Endothelial cell of umbilical vein (primary cell): ENCODE results near the gene USH2A. TPM values are rescaled to one million over a fixed set of nuclear protein-coding genes. Genes with fewer than 3 reads are reported as not detected.

Experiments
- BruUV-seq: library from RNA; stranded (reverse); fragments of 400-500 nt; replicated peaks from 2 replicates; lab custom pipeline; 2021; lab: Mats Ljungman, UMichigan
- CTCF ChIA-PET: fragments of 300-600, 350-600 bp; sonication (Branson Sonifier 250); formaldehyde crosslinking; loops from one replicate; lab custom pipeline; 2021; ENCODE audit warnings: antibody characterized with exemption, inconsistent platforms; lab: Charles Lee
- POLR2A ChIA-PET: fragments of 300-600, 350-600 bp; sonication (Branson Sonifier 250); formaldehyde crosslinking; loops from one replicate; lab custom pipeline; 2021; ENCODE audit warnings: antibody characterized with exemption, inconsistent platforms; lab: Charles Lee
- DNase-seq: peaks from one replicate; pipeline ENCODE4 v3.0.0-alpha.2; 2011; ENCODE audit warnings: low read depth, low spot score
- FAIRE-seq: peaks from 2 replicates; lab custom pipeline; 2011; peaks lifted over from hg19 to GRCh38; lab: Jason Lieb, UNC
- H2AFZ ChIP-seq: 2 replicates; pipeline ENCODE4 v1.6.0; 2012; ENCODE audit warnings: low read depth, low read length, control low read depth, inconsistent platforms
- H3K27ac ChIP-seq: 2 replicates; pipeline ENCODE4 v1.5.1; 2011; ENCODE audit warnings: low read depth, mild to moderate bottlenecking, control low read depth, low read length, moderate library complexity; ENCODE audit not compliant: insufficient read depth
- H3K27me3 ChIP-seq, 2 experiments: 2 replicates each; pipeline versions ENCODE4 v1.6.0 to v1.6.1; 2011; ENCODE audit warnings: low read length in 2 of 2, mixed read lengths in 1 of 2; ENCODE audit not compliant: control insufficient read depth in 2 of 2, insufficient read depth in 2 of 2
- H3K36me3 ChIP-seq, 2 experiments: 2 replicates in 1 of 2; 3 replicates in 1 of 2; pipeline ENCODE4 v1.5.1; 2011; ENCODE audit warnings: low read length in 2 of 2, mild to moderate bottlenecking in 1 of 2, moderate library complexity in 1 of 2; ENCODE audit not compliant: control insufficient read depth in 2 of 2, insufficient read depth in 2 of 2; ENCODE audit errors: extremely low read depth in 1 of 2
- H3K4me1 ChIP-seq: 3 replicates; pipeline ENCODE4 v1.5.1; 2011; ENCODE audit warnings: mild to moderate bottlenecking, low read length; ENCODE audit not compliant: control insufficient read depth, insufficient read depth; ENCODE audit errors: extremely low read depth
- H3K4me2 ChIP-seq: 2 replicates; pipeline ENCODE4 v1.6.1; 2011; ENCODE audit warnings: low read length, control low read depth, mixed read lengths; ENCODE audit not compliant: insufficient read depth
- H3K4me3 ChIP-seq, 3 experiments: fragments of 200-600 bp in 1 of 3; sonication (generic), shearing (Covaris generic) in 1 of 3; replicated peaks in 1 of 3; 2 replicates each; pipeline ENCODE4 v1.5.1; 2011 to 2016; ENCODE audit warnings: control low read depth in 3 of 3, low read length in 3 of 3, mild to moderate bottlenecking in 2 of 3, inconsistent platforms in 1 of 3, low read depth in 1 of 3, moderate library complexity in 1 of 3; ENCODE audit not compliant: insufficient read depth in 1 of 3
- H3K79me2 ChIP-seq: 2 replicates; pipeline ENCODE4 v1.6.0; 2012; ENCODE audit warnings: low read length, inconsistent platforms; ENCODE audit not compliant: control insufficient read depth, insufficient read depth
- H3K9ac ChIP-seq: replicated peaks from 2 replicates; pipeline ENCODE3; 2011; ENCODE audit warnings: low read length, control low read depth; ENCODE audit not compliant: insufficient read depth; ENCODE audit errors: extremely low read depth
- H3K9me1 ChIP-seq: replicated peaks from 3 replicates; pipeline ENCODE4 v1.6.0; 2011; ENCODE audit warnings: mild to moderate bottlenecking, low read length; ENCODE audit not compliant: control insufficient read depth, insufficient read depth; ENCODE audit errors: extremely low read depth
- H3K9me3 ChIP-seq: replicated peaks from 2 replicates; pipeline ENCODE4 v1.5.1; 2012; ENCODE audit warnings: low read length, inconsistent platforms; ENCODE audit not compliant: control insufficient read depth, insufficient read depth
- H4K20me1 ChIP-seq: replicated peaks from 2 replicates; pipeline ENCODE3; 2011; ENCODE audit warnings: mild to moderate bottlenecking, low read length; ENCODE audit not compliant: control insufficient read depth, insufficient read depth; ENCODE audit errors: extremely low read depth
- CTCF ChIP-seq, 2 donors: IDR thresholded peaks; 1 replicate in 1 of 2; 2 replicates in 1 of 2; pipeline ENCODE4 v1.5.1; 2011; ENCODE audit warnings: low read length in 2 of 2, mild to moderate bottlenecking in 2 of 2, moderate library complexity in 2 of 2, control low read depth in 1 of 2, inconsistent platforms in 1 of 2, low read depth in 1 of 2; ENCODE audit not compliant: insufficient read depth in 1 of 2; ENCODE audit errors: extremely low read depth in 1 of 2
- EZH2 ChIP-seq: IDR thresholded peaks from 2 replicates; pipeline ENCODE4 v1.6.1; 2012; ENCODE audit warnings: borderline replicate concordance, low read depth, mild to moderate bottlenecking, moderate library complexity, low read length, inconsistent platforms; ENCODE audit not compliant: severe bottlenecking
- FOS ChIP-seq: IDR thresholded peaks from 2 replicates; pipeline ENCODE4 v1.6.1; 2011; ENCODE audit warnings: mild to moderate bottlenecking, low read length, moderate library complexity, borderline replicate concordance; ENCODE audit not compliant: insufficient read depth
- GATA2 ChIP-seq: IDR thresholded peaks from 2 replicates; pipeline ENCODE4 v1.7.0; 2011; ENCODE audit warnings: low read depth, mild to moderate bottlenecking, moderate library complexity, mixed read lengths, low read length; ENCODE audit not compliant: insufficient read length, insufficient read depth
- JUN ChIP-seq: IDR thresholded peaks from 2 replicates; pipeline ENCODE4 v1.6.1; 2011; ENCODE audit warnings: borderline replicate concordance, low read depth; ENCODE audit not compliant: insufficient read length, insufficient read depth
- MAX ChIP-seq: IDR thresholded peaks from 2 replicates; pipeline ENCODE4 v1.6.1; 2011; ENCODE audit not compliant: insufficient read depth, insufficient read length
- MYC ChIP-seq: IDR thresholded peaks from one replicate; pipeline ENCODE4 v1.6.1; 2011; ENCODE audit warnings: mild to moderate bottlenecking, low read depth, low read length
- POLR2A ChIP-seq: IDR thresholded peaks from 2 replicates; pipeline ENCODE4 v1.6.1; 2012; ENCODE audit warnings: low read depth, mild to moderate bottlenecking, control low read depth, low read length
- POLR2AphosphoS5 ChIP-seq: IDR thresholded peaks from 2 replicates; pipeline ENCODE4 v1.6.1; 2012; ENCODE audit warnings: low read depth, mild to moderate bottlenecking, control low read depth, low read length, moderate library complexity; ENCODE audit not compliant: insufficient read depth
- dilution Hi-C: fragments of 300-500 bp; cut with MboI; formaldehyde crosslinking; loops from one replicate; pipeline ENCODE4 v1.15.0; 2019; ENCODE audit warnings: low sequenced_read_pairs; ENCODE audit not compliant: extremely low pct_ligation_motif_present
- intact Hi-C: fragments of 100-400 bp; cut with micrococcal nuclease; formaldehyde crosslinking; loops from one replicate; pipeline ENCODE4 v1.10.0; 2022
- polyA plus RNA-seq, 4 experiments: library from polyadenylated mRNA; depleted of rRNA in 3 of 4; stranded (reverse) in 3 of 4; unstranded in 1 of 4; fragments of >200 nt; gene quantifications; 2 replicates each; pipeline versions ENCODE4 v1.2.1 to v1.2.3, GENCODE V29; 2011 to 2012; ENCODE audit warnings: missing spikeins in 1 of 4
- total RNA-seq: library from RNA; stranded (reverse); gene quantifications from 2 replicates; pipeline ENCODE4 v1.2.3, GENCODE V29; 2021

The USH2A gene
- total and polyA plus RNA-seq, 2 donors (not counting 3 experiments of a cell fraction or from before 2014, with no cell fraction given), result not detected

- H3K9me1 ChIP-seq, result no peaks in the 10 kb centered on the region
- H3K9me3 ChIP-seq, result no peaks in the 10 kb centered on the region
- no peak overlapping the region for H3K27ac ChIP-seq
- no peaks in the 10 kb centered on the region for H4K20me1 ChIP-seq
- BruUV-seq, result no TSS peak
- FAIRE-seq (no peak), DNase-seq (no peak)
- no peak overlapping the region for H3K9ac ChIP-seq
- no peaks in the 10 kb centered on the region for H3K79me2 ChIP-seq
- dilution Hi-C loops, result no loop called here
- no peak overlapping the region for H3K4me2 ChIP-seq
- H3K36me3 ChIP-seq, result no peaks in the 10 kb centered on the region
- intact Hi-C loops, result no loop called here
- H3K4me1 ChIP-seq, result no peaks in the 10 kb centered on the region
- H3K4me3 ChIP-seq, result no peak overlapping the region
- POLR2A ChIA-PET, result no interaction called here
- TF ChIP-seq MAX (no peak), EZH2 (no peak), POLR2AphosphoS5 (no peak), GATA2 (no peak), FOS (no peak), POLR2A (no peak), MYC (no peak), CTCF (IDR thresholded peaks at IDR 0.05; ENCODE audit: extremely low read depth in 1 of 2, insufficient read depth in 1 of 2, low read depth in 1 of 2, low read length in 2 of 2) (no peak), JUN (no peak)
- CTCF ChIA-PET, result no interaction called here
- no peak overlapping the region for H2AFZ ChIP-seq
- no peaks in the 10 kb centered on the region for H3K27me3 ChIP-seq
Observed at GRCh38 chr1:216437603-216438002, 14.4 kb upstream of the USH2A start.
